GM12801 (cell line): Measurements from ENCODE around the gene STOML2.

ENCODE experiments used
- TF ChIP-seq, protein P1 (sequence below): IDR thresholded peaks from one replicate; pipeline ENCODE4 v1.5.1; 2011; ENCODE audit warnings: control low read depth; ENCODE audit not compliant: insufficient read length; ENCODE audit errors: extremely low read depth

Gene STOML2

GRCh38 chr9:35074141-35074540, 28.8 kb downstream of the STOML2 start:
- TF ChIP-seq, protein P1, sequence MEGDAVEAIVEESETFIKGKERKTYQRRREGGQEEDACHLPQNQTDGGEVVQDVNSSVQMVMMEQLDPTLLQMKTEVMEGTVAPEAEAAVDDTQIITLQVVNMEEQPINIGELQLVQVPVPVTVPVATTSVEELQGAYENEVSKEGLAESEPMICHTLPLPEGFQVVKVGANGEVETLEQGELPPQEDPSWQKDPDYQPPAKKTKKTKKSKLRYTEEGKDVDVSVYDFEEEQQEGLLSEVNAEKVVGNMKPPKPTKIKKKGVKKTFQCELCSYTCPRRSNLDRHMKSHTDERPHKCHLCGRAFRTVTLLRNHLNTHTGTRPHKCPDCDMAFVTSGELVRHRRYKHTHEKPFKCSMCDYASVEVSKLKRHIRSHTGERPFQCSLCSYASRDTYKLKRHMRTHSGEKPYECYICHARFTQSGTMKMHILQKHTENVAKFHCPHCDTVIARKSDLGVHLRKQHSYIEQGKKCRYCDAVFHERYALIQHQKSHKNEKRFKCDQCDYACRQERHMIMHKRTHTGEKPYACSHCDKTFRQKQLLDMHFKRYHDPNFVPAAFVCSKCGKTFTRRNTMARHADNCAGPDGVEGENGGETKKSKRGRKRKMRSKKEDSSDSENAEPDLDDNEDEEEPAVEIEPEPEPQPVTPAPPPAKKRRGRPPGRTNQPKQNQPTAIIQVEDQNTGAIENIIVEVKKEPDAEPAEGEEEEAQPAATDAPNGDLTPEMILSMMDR: no peak

GRCh38 chr9:35073279-35073612, 29.7 kb downstream of the STOML2 start:
- TF ChIP-seq, protein P1: no peak

DNA sequence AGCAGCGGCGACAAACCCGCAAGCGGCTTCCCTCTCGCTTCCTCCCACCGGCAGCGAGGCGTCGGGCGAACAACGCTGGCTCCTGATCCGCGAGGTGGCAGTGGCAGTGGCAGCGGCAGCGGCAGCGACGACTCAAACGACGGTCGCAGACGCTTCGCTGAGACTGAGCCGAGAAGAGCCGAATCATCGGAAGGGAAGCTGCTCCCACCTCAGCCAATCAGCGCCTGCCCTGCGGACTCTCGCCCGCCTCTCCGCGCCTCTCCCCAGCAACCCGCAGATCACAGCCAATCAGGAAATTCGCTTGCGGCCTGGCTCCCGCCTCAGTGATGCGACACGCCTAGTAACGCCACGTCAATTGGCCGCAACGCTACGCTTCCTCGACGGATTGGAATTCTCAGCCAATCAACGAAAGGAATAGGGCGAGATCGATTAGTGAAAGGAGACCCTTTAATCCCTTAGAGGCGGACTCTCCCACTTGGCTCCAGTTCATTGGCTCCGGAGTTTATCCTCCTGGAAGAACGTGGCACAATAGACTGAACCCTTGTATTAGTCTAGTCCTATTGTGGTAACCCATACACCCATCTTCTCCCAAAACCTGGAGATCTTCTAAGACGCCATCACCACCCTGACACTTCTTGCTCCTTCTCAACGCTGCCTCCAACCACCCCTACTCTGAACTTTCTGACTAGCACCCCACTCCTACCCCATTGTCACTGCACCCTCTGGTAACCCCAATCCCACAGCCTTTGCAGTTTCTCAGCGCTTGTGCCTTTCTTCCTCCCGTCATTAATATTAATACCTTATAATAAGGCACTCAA, 30.3 kb downstream of the STOML2 start, which contains the start of gene VCP:
Gene VCP (minus strand): TSS at position 165 of the 818 bp plus-strand sequence. CDS start 272 bp downstream, outside the sequence.
- TF ChIP-seq, protein P1: no peak

DNA sequence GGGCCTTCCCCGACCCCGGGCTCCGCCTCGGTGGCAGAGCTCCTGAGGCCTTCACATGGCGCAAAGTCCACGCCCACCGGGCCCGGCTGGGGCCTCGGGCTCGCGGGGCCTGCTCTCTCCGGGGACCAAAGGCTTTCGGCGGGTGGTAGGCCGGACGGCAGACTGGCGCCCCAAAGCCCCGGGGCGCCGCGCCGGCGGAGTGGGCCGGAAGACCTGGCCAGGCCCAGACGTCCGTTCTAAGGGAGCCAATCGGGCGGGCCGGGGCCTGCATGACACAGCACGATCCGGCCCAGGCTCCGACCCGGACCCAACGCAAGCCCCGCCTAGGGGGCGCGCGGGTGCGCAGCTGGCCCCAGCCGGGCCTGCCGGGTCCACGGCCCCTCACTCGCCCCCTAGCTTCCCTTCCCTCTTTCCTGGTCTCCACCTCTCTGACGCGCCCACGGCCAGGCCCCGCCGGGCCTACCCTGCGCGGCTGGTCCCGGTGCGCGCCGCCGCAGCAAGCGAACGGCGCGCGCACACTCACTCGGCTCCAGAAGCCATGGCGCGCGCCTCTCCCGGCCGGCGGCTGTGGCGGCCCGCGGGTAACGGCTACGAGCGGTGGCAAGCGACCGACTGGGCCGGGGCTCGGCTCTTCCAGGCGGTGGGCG, 31.0 kb downstream of the STOML2 start:
- TF ChIP-seq, protein P1: no peak

GRCh38 chr9:35070823-35071813, 31.8 kb downstream of the STOML2 start:
- TF ChIP-seq, protein P1: no peak

DNA sequence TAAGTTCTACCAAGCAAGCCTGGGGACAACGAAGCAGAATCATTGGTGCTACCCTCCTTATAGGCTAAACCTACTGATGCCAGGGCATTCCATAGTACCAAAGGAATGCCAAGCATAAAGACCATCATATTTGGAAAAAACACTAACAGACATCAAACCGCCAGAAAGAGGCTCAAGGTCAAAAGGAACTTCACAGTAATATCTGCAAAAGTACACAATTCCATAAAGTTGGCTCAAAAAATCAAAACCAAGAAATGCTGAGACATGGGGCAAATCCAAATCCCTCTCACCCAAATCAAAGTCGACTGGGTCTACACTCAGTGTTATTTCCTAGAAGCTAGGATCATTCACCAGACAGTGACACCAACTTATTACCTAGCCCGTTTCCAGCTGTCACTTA, 33.9 kb downstream of the STOML2 start:
- TF ChIP-seq, protein P1: no peak

DNA sequence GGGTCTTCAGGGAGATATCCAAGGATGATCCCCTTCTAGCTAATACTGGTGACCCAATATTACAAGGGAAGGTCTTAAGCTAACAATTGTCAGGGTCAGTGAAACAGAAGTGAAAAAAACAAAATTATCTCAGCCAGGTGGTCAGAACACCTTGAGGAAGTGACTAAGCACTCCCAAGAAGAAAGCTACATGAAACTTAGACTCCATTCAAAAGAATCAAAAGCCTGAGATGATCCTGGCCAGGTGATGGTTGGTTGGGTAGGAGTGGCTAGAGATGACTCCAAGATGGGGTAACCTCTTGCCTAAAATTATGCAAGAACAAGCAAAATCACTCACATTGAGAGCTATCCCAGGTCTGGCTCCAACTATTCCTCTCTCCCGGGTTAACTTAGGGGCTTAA, 35.9 kb downstream of the STOML2 start:
- TF ChIP-seq, protein P1: no peak
